GM12874 (cell line): Measurements from ENCODE around the gene GLT1D1.

Experiments
- CTCF ChIP-seq: IDR thresholded peaks from 2 replicates; pipeline ENCODE4 v1.5.1; 2011; ENCODE audit warnings: low read depth, mild to moderate bottlenecking, control low read depth, low read length, moderate library complexity; ENCODE audit not compliant: insufficient read depth

Gene GLT1D1

GRCh38 chr12:128856791-128857078 is 3.5 kb downstream of the GLT1D1 start:
- no peak for TF ChIP-seq CTCF

- TF ChIP-seq CTCF, result no peak
Measured at GRCh38 chr12:128857133-128857763, 4.0 kb downstream of the GLT1D1 start.

GRCh38 chr12:128859311-128859710 is 6.0 kb downstream of the GLT1D1 start:
- TF ChIP-seq CTCF, result no peak

GRCh38 chr12:128861226-128862016 is 8.1 kb downstream of the GLT1D1 start:
- no peak for TF ChIP-seq CTCF

- TF ChIP-seq CTCF, result no peak
Measured at GRCh38 chr12:128863957-128864356, 10.7 kb downstream of the GLT1D1 start.

- no peak for TF ChIP-seq CTCF
Measured at GRCh38 chr12:128864516-128865186, 11.4 kb downstream of the GLT1D1 start.

- TF ChIP-seq CTCF, result no peak
Measured at GRCh38 chr12:128867466-128867865, 14.2 kb downstream of the GLT1D1 start.
